Stimulated activated CD4-positive, alpha-beta T cell treated with anti-CD3 and anti-CD28 coated beads, Interleukin-4, amount 100 ng/mL, for 24 hours (primary cell): ENCODE measurements around the gene NPEPPS.
A peak's percentile ranks its signal among the peaks of the same experiment; 100 is the strongest.
"Not testable (repeated sequence)": the region's sequence is repeated elsewhere in the genome, so short reads cannot be mapped to it uniquely, and the experiment has no call there.

Source experiments
- DNase-seq: peaks from one replicate; pipeline ENCODE4 v3.0.0-alpha.2; 2020

The NPEPPS gene

DNA sequence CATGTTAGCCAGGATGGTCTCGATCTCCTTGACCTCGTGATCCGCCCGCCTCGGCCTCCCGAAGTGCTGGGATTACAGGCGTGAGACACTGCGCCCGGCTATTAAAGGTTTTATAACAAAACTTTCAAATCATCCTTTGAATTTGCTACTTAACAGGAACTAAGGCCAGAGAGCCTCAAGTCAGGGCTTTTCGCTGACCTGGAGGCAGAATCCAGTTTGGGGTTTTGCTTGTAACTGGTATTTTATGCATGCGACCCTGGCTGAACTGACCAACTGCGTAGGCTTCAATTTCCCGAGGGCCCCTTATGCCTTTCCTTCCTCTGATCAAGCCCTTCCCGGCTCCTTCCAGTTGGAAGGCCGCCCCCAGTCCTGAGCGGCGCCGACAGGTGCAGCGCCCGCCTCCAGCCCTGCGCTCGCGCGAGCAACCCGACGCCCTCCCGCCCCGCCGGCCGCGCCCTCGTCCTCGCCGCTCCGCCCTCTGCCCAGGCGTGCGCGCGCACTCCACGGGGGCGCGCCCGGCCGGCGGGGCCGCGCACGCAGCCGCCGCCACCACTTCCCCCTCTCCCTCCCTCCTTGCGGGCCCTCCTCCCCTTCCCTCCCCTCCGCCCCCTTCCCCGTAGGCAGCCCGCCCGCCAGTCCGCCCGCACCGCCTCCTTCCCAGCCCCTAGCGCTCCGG lies at the start of gene NPEPPS:
Gene NPEPPS, plus strand, starts transcription at position 552 of the 676 bp plus-strand sequence. CDS start 193 bp downstream, outside the sequence.
- DNase-seq, result peak; percentile 80

DNA sequence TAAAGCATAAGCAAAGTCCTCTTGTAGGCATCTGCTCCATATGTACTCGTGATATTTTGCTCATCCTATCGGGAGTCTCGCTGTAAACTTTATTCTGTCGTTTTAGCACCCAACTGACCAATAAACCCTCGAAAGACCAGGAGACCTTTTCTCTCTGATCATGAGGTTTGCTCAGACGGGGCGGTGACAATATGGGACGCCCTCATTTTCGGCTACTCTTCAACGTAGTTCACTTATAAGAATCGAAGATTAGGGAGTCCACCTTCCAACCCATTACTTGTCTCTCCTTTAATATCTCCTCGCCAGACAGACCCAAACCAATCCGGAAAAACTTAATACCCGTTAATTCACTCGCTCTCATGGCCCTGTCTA lies 39.1 kb upstream of the NPEPPS start:
- not testable (repeated sequence) for DNase-seq

DNA sequence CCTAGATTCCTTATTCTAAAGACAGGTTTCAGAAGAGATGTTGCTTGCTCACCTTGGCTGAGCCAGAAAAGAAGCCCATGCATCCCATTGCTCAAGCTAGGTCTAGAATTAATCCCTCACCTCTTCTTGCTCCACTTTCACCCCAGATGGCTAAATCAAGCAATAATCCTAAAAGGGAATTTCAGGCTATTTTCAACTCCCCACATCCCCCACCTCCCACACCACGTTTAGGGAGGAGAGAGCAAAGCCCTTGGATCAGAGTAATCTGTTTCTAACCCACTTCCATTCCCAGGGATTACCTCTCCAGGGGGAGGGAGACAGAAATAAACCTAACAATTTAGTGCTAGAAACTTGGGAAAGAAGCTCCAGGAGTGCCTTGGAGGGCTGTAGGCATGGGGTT lies 31.8 kb upstream of the NPEPPS start:
- DNase-seq, result not testable (repeated sequence)

DNA sequence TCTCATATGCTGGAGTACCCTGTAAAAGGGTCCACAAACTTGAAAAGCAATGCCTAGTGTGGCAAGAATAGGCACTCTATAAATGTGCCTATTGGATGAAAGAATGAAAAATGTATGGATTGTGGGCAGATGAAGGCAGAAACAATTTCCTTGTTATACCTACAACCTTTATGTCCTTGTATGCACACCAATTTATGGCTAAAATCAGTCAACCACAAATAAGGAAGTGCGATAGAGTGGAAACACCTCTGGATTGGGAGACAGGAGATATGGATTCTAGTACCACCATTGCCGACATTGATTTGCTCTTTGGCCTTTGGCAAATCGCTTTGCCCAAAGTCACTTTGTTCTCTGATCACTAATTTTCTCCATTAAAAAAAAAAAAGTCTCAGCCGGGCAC lies 31.4 kb upstream of the NPEPPS start:
- not testable (repeated sequence) for DNase-seq

DNA sequence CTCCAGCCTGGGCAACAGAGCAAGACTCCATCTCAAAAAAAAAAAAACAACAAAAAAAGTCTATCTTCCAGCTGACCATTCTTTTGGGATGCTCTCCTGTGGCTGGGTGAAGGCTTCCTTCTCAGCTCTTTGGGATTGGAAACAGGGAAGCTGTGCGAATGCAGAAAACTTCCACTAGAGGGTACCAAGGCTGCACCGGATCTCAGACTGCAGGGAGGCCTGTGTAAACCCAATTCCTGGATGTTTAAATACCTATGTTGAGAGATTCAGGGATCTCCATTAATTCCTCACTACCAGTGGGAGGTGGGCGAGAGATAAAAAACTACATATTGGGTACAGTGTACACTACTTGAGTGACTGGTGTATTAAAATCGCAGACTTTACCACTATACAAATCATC lies 30.3 kb upstream of the NPEPPS start:
- not testable (repeated sequence) for DNase-seq

DNA sequence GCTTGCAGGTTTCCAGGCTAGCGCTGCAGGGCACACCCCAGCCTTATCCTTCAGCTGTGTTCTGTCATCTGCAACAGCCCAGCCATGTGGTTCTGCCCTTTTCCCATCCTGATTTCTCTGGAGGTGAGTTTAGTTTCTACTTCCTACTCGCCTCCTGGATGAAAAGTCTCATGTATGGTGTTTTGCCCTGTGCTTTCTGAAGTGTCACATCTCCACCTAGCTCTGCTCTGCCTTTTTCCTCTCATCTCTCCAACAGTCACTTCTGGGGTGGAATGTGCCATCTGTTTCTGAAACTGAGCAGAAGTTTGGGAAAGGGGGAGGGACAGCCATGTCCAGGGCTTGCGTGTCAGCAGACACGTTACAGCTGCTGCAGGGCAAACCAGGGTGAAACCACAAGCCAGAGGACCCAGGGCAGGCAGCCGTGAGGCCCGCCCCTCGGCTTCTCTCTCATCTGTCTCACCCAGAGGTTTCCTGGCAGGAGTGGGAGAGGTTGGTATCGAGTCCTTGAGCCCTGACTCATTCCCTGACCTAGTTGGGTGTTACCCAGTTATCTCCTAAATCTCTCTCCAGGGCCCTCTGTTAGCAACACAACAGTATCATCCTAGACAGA lies 28.7 kb upstream of the NPEPPS start:
- peak; percentile 19 for DNase-seq

GRCh38 chr17:47502776-47503455 lies 28.0 kb upstream of the NPEPPS start:
- DNase-seq, result not testable (repeated sequence)

- DNase-seq, result not testable (repeated sequence)
These were observed 19.2 kb upstream of the NPEPPS start for GRCh38 chr17:47511701-47512146.

GRCh38 chr17:47513301-47513700 lies 17.6 kb upstream of the NPEPPS start:
- DNase-seq, result not testable (repeated sequence)

GRCh38 chr17:47518880-47519279 lies 12.0 kb upstream of the NPEPPS start:
- not testable (repeated sequence) for DNase-seq

DNA sequence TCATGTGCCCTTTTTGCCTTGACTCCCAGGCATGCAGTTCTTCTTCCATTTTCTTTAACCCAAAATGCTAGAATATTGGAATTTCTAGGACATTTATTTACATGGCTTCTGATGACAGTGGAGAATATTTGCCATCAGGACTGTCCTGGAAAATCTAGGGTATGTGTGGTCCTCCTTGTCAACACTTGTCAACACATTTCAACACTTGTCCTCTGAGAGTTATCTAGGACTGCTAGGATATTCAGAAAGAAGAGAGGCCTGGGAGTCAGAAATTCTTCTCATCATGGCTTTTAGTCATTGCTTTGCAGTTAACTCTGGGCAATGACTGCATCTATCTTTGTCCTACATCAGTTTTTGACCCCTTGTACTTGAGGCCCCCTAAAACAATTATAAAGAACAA lies 11.5 kb upstream of the NPEPPS start:
- DNase-seq, result not testable (repeated sequence)

- not testable (repeated sequence) for DNase-seq
These were observed 10.6 kb upstream of the NPEPPS start for GRCh38 chr17:47520279-47520678.

GRCh38 chr17:47521434-47521833 lies 9.5 kb upstream of the NPEPPS start:
- not testable (repeated sequence) for DNase-seq

- not testable (repeated sequence) for DNase-seq
These were observed 8.6 kb upstream of the NPEPPS start for GRCh38 chr17:47522341-47522740.

- peak; percentile 4 for DNase-seq
These were observed 419 bp downstream of the NPEPPS start for GRCh38 chr17:47531233-47531820.

DNA sequence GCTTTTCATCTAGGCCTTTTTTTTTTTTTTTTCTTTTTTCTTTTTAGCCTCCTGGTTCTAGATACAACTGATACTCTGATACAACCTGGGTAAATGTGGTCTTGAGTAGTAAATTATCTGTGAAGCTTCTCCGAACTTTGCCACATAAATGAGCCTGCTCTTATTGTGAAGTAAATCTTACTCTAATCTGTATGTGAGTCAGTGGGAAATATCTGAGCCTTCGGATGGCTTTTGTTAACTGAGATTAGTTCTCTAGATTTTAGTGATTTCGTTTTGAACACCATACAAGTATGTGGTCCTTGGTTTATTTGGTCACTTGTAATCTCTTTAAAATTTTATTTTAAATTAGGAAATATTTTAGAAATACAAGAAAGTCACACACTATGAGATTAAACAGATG lies 8.2 kb downstream of the NPEPPS start:
- DNase-seq, result not testable (repeated sequence)

- not testable (repeated sequence) for DNase-seq
These were observed 10.8 kb downstream of the NPEPPS start for GRCh38 chr17:47541676-47542075.

GRCh38 chr17:47544327-47544726 lies 13.4 kb downstream of the NPEPPS start:
- not testable (repeated sequence) for DNase-seq

DNA sequence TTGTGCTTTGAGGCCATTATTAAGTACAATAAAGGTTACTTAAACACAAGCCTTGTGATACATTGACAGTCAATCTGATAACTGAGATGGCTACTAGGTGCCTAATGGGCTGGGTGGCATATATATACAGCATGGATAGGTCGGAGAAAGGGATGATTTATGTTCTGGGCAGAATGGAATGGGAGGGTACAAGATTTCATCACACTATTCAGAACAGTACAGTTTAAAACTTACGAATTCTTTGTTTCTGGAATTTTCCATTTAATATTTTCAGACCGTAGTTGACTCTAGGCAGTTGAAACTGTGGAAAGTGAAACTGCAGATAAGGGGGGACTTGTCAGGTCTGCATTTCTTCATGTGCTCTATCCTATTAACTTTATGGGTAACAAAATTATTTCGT lies 23.8 kb downstream of the NPEPPS start:
- DNase-seq, result not testable (repeated sequence)

GRCh38 chr17:47556108-47556507 lies 25.2 kb downstream of the NPEPPS start:
- not testable (repeated sequence) for DNase-seq

- DNase-seq, result not testable (repeated sequence)
These were observed 29.7 kb downstream of the NPEPPS start for GRCh38 chr17:47560517-47561043.

GRCh38 chr17:47561698-47562405 lies 30.9 kb downstream of the NPEPPS start:
- not testable (repeated sequence) for DNase-seq

GRCh38 chr17:47562406-47562705 lies 31.4 kb downstream of the NPEPPS start:
- DNase-seq, result not testable (repeated sequence)
